H9 (cell line): ENCODE measurements around the gene CNPY2. TPM values are rescaled to one million over a fixed set of nuclear protein-coding genes. Genes with fewer than 3 reads are reported as not detected.

Source experiments
- DNase-seq: peaks from one replicate; pipeline ENCODE4 v3.0.0-alpha.2; 2017
- H2AFZ ChIP-seq: one replicate; pipeline ENCODE4 v1.6.1; 2013; ENCODE audit warnings: mild to moderate bottlenecking, low read length, control low read depth, moderate library complexity
- H2AK5ac ChIP-seq: 2 replicates; pipeline ENCODE4 v1.6.1; 2013; ENCODE audit warnings: low read length, control low read depth, mixed read lengths; ENCODE audit not compliant: insufficient read length
- H2BK120ac ChIP-seq: one replicate; pipeline ENCODE4 v1.6.1; 2013; ENCODE audit warnings: low read depth, mild to moderate bottlenecking, low read length, control low read depth, inconsistent platforms; ENCODE audit not compliant: poor library complexity, severe bottlenecking
- H2BK12ac ChIP-seq: 2 replicates; pipeline ENCODE4 v1.6.1; 2013; ENCODE audit warnings: low read length, control low read depth, mixed read lengths, low read depth; ENCODE audit not compliant: insufficient read length
- H2BK15ac ChIP-seq: 2 replicates; pipeline ENCODE4 v1.6.1; 2013; ENCODE audit warnings: low read depth, low read length, control low read depth
- H2BK20ac ChIP-seq: one replicate; pipeline ENCODE4 v1.6.1; 2013; ENCODE audit warnings: low read depth, mild to moderate bottlenecking, low read length, control low read depth, inconsistent platforms; ENCODE audit not compliant: poor library complexity, severe bottlenecking
- H2BK5ac ChIP-seq: 2 replicates; pipeline ENCODE4 v1.6.1; 2013; ENCODE audit warnings: low read length, control low read depth, mixed read lengths; ENCODE audit not compliant: insufficient read length
- H3K14ac ChIP-seq: 2 replicates; pipeline ENCODE4 v1.6.1; 2013; ENCODE audit warnings: low read length, control low read depth; ENCODE audit not compliant: insufficient read depth
- H3K18ac ChIP-seq: 2 replicates; pipeline ENCODE4 v1.6.1; 2013; ENCODE audit warnings: low read depth, mild to moderate bottlenecking, mixed read lengths, low read length, control low read depth; ENCODE audit not compliant: insufficient read length
- H3K23ac ChIP-seq: 2 replicates; pipeline ENCODE4 v1.6.1; 2013; ENCODE audit warnings: low read length, control low read depth, mixed read lengths, low read depth; ENCODE audit not compliant: insufficient read length
- H3K23me2 ChIP-seq: 2 replicates; pipeline ENCODE4 v1.6.1; 2013; ENCODE audit warnings: low read depth, mild to moderate bottlenecking, mixed read lengths, low read length, control low read depth; ENCODE audit not compliant: insufficient read length, poor library complexity, severe bottlenecking
- H3K27ac ChIP-seq: 2 replicates; pipeline ENCODE4 v1.5.1; 2013; ENCODE audit warnings: low read length, control low read depth, mixed read lengths, low read depth; ENCODE audit not compliant: insufficient read length
- H3K27me3 ChIP-seq: 2 replicates; pipeline ENCODE4 v1.6.1; 2013; ENCODE audit warnings: low read length, control low read depth, inconsistent platforms; ENCODE audit not compliant: insufficient read depth
- H3K4ac ChIP-seq: 2 replicates; pipeline ENCODE4 v1.6.1; 2013; ENCODE audit warnings: low read depth, mild to moderate bottlenecking, control low read depth, inconsistent platforms, low read length, moderate library complexity
- H3K4me1 ChIP-seq: 2 replicates; pipeline ENCODE4 v1.6.1; 2013; ENCODE audit warnings: low read length, control low read depth, inconsistent platforms; ENCODE audit not compliant: insufficient read depth
- H3K4me2 ChIP-seq: 2 replicates; pipeline ENCODE4 v1.6.1; 2013; ENCODE audit warnings: low read length, control low read depth, mixed read lengths; ENCODE audit not compliant: insufficient read length, insufficient read depth
- H3K56ac ChIP-seq: 2 replicates; pipeline ENCODE4 v1.6.1; 2013; ENCODE audit warnings: low read depth, mild to moderate bottlenecking, mixed read lengths, low read length, control low read depth; ENCODE audit not compliant: insufficient read length
- H3K79me1 ChIP-seq: 2 replicates; pipeline ENCODE4 v1.6.1; 2013; ENCODE audit warnings: low read depth, mild to moderate bottlenecking, moderate library complexity, low read length, control low read depth, inconsistent platforms; ENCODE audit not compliant: insufficient read depth, poor library complexity, severe bottlenecking
- H3K79me2 ChIP-seq: 2 replicates; pipeline ENCODE4 v1.6.1; 2013; ENCODE audit warnings: low read length, control low read depth, inconsistent platforms; ENCODE audit not compliant: insufficient read depth
- H3K9ac ChIP-seq: 2 replicates; pipeline ENCODE4 v1.6.1; 2013; ENCODE audit warnings: low read length, control low read depth, mixed read lengths; ENCODE audit not compliant: insufficient read length; ENCODE audit errors: extremely low read depth
- H3K9me3 ChIP-seq: one replicate; pipeline ENCODE4 v1.6.1; 2013; ENCODE audit warnings: low read depth, low read length, inconsistent platforms; ENCODE audit not compliant: control insufficient read depth
- H3T11ph ChIP-seq: one replicate; pipeline ENCODE4 v1.6.1; 2013; ENCODE audit warnings: mild to moderate bottlenecking, low read length, control low read depth, inconsistent platforms
- H4K20me1 ChIP-seq: one replicate; pipeline ENCODE4 v1.6.1; 2013; ENCODE audit not compliant: control insufficient read depth, insufficient read length, insufficient read depth
- H4K5ac ChIP-seq: 2 replicates; pipeline ENCODE4 v1.6.1; 2013; ENCODE audit warnings: low read depth, mild to moderate bottlenecking, mixed read lengths, low read length, control low read depth; ENCODE audit not compliant: insufficient read length
- H4K8ac ChIP-seq: replicated peaks from 2 replicates; pipeline ENCODE4 v1.6.1; 2013; ENCODE audit warnings: low read length, control low read depth, mixed read lengths, low read depth; ENCODE audit not compliant: insufficient read length
- H4K91ac ChIP-seq: 2 replicates; pipeline ENCODE4 v1.6.1; 2013; ENCODE audit warnings: low read depth, mild to moderate bottlenecking, moderate library complexity, mixed read lengths, low read length, control low read depth; ENCODE audit not compliant: insufficient read length
- H3K27ac Mint-ChIP-seq, 3 experiments: 2 replicates in 2 of 3; 3 replicates in 1 of 3; pipeline ENCODE4 v1.8.0; 2020 to 2021; ENCODE audit warnings: mixed read lengths in 3 of 3, mild to moderate bottlenecking in 1 of 3, moderate library complexity in 1 of 3
- H3K27me3 Mint-ChIP-seq: 2 replicates; pipeline ENCODE4 v1.8.0; 2021; ENCODE audit warnings: low read depth, mild to moderate bottlenecking, moderate library complexity, mixed read lengths
- H3K36me3 Mint-ChIP-seq, 3 experiments: 2 replicates in 2 of 3; 3 replicates in 1 of 3; pipeline ENCODE4 v1.8.0; 2020 to 2021; ENCODE audit warnings: low read depth in 3 of 3, mixed read lengths in 3 of 3; ENCODE audit not compliant: insufficient read depth in 1 of 3
- H3K4me1 Mint-ChIP-seq, 2 experiments: 2 replicates each; pipeline ENCODE4 v1.8.0; 2020; ENCODE audit warnings: mixed read lengths in 2 of 2
- H3K4me3 Mint-ChIP-seq, 2 experiments: 2 replicates in 1 of 2; 3 replicates in 1 of 2; pipeline ENCODE4 v1.8.0; 2020 to 2021; ENCODE audit warnings: mild to moderate bottlenecking in 2 of 2, mixed read lengths in 2 of 2, moderate library complexity in 1 of 2
- H3K9me3 Mint-ChIP-seq, 2 experiments: 2 replicates in 1 of 2; 3 replicates in 1 of 2; pipeline ENCODE4 v1.8.0; 2020; ENCODE audit warnings: mild to moderate bottlenecking in 2 of 2, mixed read lengths in 2 of 2, moderate library complexity in 1 of 2
- CTCF ChIP-seq: fragments of 200-600 bp; sonication (generic); conservative IDR thresholded peaks from 3 replicates; pipeline ENCODE4 v1.8.0; 2021; ENCODE audit warnings: antibody characterized with exemption, mild to moderate bottlenecking
- WGBS: extraction: QIAGEN DNeasy Blood & Tissue Kit; methylation state at CpG from one replicate; pipeline ENCODE4 v1.1.7; 2013; ENCODE audit warnings: missing lambda C conversion rate, low lambda C conversion rate, mixed read lengths; ENCODE audit not compliant: insufficient read length; ENCODE audit errors: extremely low coverage; 5-methylcytosine and 5-hydroxymethylcytosine counted together
- total RNA-seq: library from RNA; stranded (reverse); gene quantifications from 2 replicates; pipeline ENCODE4 v1.2.1, GENCODE V29; 2021

CNPY2 gene
- total RNA-seq, 1 experiment from 2014 or later = 221 TPM

GRCh38 chr12:56350662-56351061 is 34.9 kb upstream of the CNPY2 start:
- H3K56ac ChIP-seq = no peak overlapping the region
- no peaks in the 10 kb centered on the region for H3K79me1 ChIP-seq
- no peaks in the 10 kb centered on the region for H3K27me3 ChIP-seq
- no peak overlapping the region for H3T11ph ChIP-seq
- H3K9me3 Mint-ChIP-seq = no peaks in the 10 kb centered on the region
- no peaks in the 10 kb centered on the region for H3K4me1 ChIP-seq
- H2AFZ ChIP-seq = no peak overlapping the region
- H4K8ac ChIP-seq = no peak overlapping the region
- no peaks in the 10 kb centered on the region for H4K20me1 ChIP-seq
- TF ChIP-seq CTCF = no peak
- H3K79me2 ChIP-seq = no peaks in the 10 kb centered on the region
- no peaks in the 10 kb centered on the region for H3K27me3 Mint-ChIP-seq
- H4K5ac ChIP-seq = no peak overlapping the region
- H2BK15ac ChIP-seq = no peak overlapping the region
- DNase-seq = no peak
- no peak overlapping the region for H3K23ac ChIP-seq
- no peak overlapping the region for H2BK20ac ChIP-seq
- no peak overlapping the region for H3K4ac ChIP-seq
- H3K4me1 Mint-ChIP-seq = no peaks in the 10 kb centered on the region
- H3K9me3 ChIP-seq = no peaks in the 10 kb centered on the region
- no peak overlapping the region for H4K91ac ChIP-seq
- no peak overlapping the region for H2BK120ac ChIP-seq
- H3K9ac ChIP-seq = no peak overlapping the region
- no peak overlapping the region for H2AK5ac ChIP-seq
- no peaks in the 10 kb centered on the region for H3K23me2 ChIP-seq
- H3K4me2 ChIP-seq = no peak overlapping the region
- no peak overlapping the region for H3K4me3 Mint-ChIP-seq
- peaks cover 15 to 85% (median 73%) of the 10 kb centered on the region in 3 experiments; a peak in 6 of 7 replicates for H3K36me3 Mint-ChIP-seq
- H3K18ac ChIP-seq = no peak overlapping the region
- no peak overlapping the region for H2BK5ac ChIP-seq
- H3K14ac ChIP-seq = no peak overlapping the region
- no peak overlapping the region for H2BK12ac ChIP-seq
- H3K27ac ChIP-seq = no peak overlapping the region
- no CpG with 5 or more reads among the region's 2 CpGs for WGBS
- H3K27ac Mint-ChIP-seq = no peak overlapping the region
